WTC11 (cell line): ENCODE measurements around the gene IL1RAP. TPM values are rescaled to one million over a fixed set of nuclear protein-coding genes. Genes with fewer than 3 reads are reported as not detected.

Experiments used
- ATAC-seq: fragments of 200-7000 bp; cut with Tn5 transposase; 2 replicates; pipeline ENCODE4 v1.10.0; 2021; ENCODE audit warnings: mild to moderate bottlenecking, moderate library complexity
- CTCF ChIA-PET: fragments of 300-600 bp; sonication (Branson Sonifier 250); formaldehyde crosslinking; loops from one replicate; lab custom pipeline; 2021; ENCODE audit warnings: antibody characterized with exemption; lab: Charles Lee
- POLR2A ChIA-PET: fragments of 350-600 bp; sonication (Branson Sonifier 250); formaldehyde crosslinking; loops from one replicate; lab custom pipeline; 2021; ENCODE audit warnings: antibody characterized with exemption; lab: Charles Lee
- DNase-seq: peaks from one replicate; pipeline ENCODE4 v3.0.0; 2021; ENCODE audit warnings: low spot score
- H3K27ac Mint-ChIP-seq: 2 replicates; pipeline ENCODE4 v1.8.0; 2021; ENCODE audit warnings: mixed read lengths
- H3K27me3 Mint-ChIP-seq: 2 replicates; pipeline ENCODE4 v1.8.0; 2021; ENCODE audit warnings: low read depth, mild to moderate bottlenecking, moderate library complexity, mixed read lengths
- H3K36me3 Mint-ChIP-seq: 2 replicates; pipeline ENCODE4 v1.8.0; 2021; ENCODE audit warnings: mixed read lengths
- H3K4me1 Mint-ChIP-seq: 2 replicates; pipeline ENCODE4 v1.8.0; 2022; ENCODE audit warnings: mixed read lengths
- H3K4me3 Mint-ChIP-seq: 2 replicates; pipeline ENCODE4 v1.8.0; 2021; ENCODE audit warnings: mild to moderate bottlenecking, moderate library complexity, mixed read lengths
- H3K9me3 Mint-ChIP-seq: 2 replicates; pipeline ENCODE4 v1.8.0; 2021; ENCODE audit warnings: mixed read lengths
- ATF6 ChIP-seq: sonication (generic); formaldehyde crosslinking; IDR thresholded peaks from 2 replicates; pipeline ENCODE4 v1.8.1; 2023; ENCODE audit warnings: mild to moderate bottlenecking, missing genetic modification reagents
- CREB1 ChIP-seq: sonication (generic); formaldehyde crosslinking; IDR thresholded peaks from 2 replicates; pipeline ENCODE4 v1.8.0; 2023; ENCODE audit warnings: mild to moderate bottlenecking, missing genetic modification reagents
- E2F1 ChIP-seq: sonication (generic); formaldehyde crosslinking; IDR thresholded peaks from 2 replicates; pipeline ENCODE4 v1.8.0; 2022; ENCODE audit warnings: mild to moderate bottlenecking, missing genetic modification reagents
- EMX1 ChIP-seq: fragments of 250-450 bp; sonication (Bioruptor Pico); IDR thresholded peaks from 2 replicates; pipeline ENCODE4 v1.8.0; 2021; ENCODE audit warnings: mild to moderate bottlenecking
- ERG ChIP-seq: fragments of 250-450 bp; sonication (Bioruptor Pico); IDR thresholded peaks from 2 replicates; pipeline ENCODE4 v1.8.0; 2021; ENCODE audit warnings: mild to moderate bottlenecking
- ETV6 ChIP-seq: sonication (generic); formaldehyde crosslinking; IDR thresholded peaks from 2 replicates; pipeline ENCODE4 v1.8.1; 2022; ENCODE audit warnings: mild to moderate bottlenecking, missing genetic modification reagents
- KAT7 ChIP-seq: sonication (generic); formaldehyde crosslinking; IDR thresholded peaks from 2 replicates; pipeline ENCODE4 v1.8.1; 2023; ENCODE audit warnings: missing genetic modification reagents, mild to moderate bottlenecking, borderline replicate concordance
- MYBL2 ChIP-seq: sonication (generic); formaldehyde crosslinking; IDR thresholded peaks from 2 replicates; pipeline ENCODE4 v1.8.1; 2023; ENCODE audit warnings: mild to moderate bottlenecking, moderate library complexity, missing genetic modification reagents
- PRDM15 ChIP-seq: sonication (generic); formaldehyde crosslinking; IDR thresholded peaks from 2 replicates; pipeline ENCODE4 v1.8.0; 2022; ENCODE audit warnings: missing genetic modification reagents
- PREB ChIP-seq: sonication (generic); formaldehyde crosslinking; IDR thresholded peaks from 2 replicates; pipeline ENCODE4 v1.8.1; 2022; ENCODE audit warnings: mild to moderate bottlenecking, missing genetic modification reagents, moderate library complexity, borderline replicate concordance
- RELA ChIP-seq: sonication (generic); formaldehyde crosslinking; IDR thresholded peaks from 2 replicates; pipeline ENCODE4 v1.8.1; 2022; ENCODE audit warnings: missing genetic modification reagents, mild to moderate bottlenecking, borderline replicate concordance
- SP1 ChIP-seq: sonication (generic); formaldehyde crosslinking; conservative IDR thresholded peaks from 2 replicates; pipeline ENCODE4 v1.8.1; 2022; ENCODE audit warnings: missing genetic modification reagents
- ZBTB21 ChIP-seq: sonication (generic); formaldehyde crosslinking; IDR thresholded peaks from 2 replicates; pipeline ENCODE4 v1.8.1; 2023; ENCODE audit warnings: mild to moderate bottlenecking, missing genetic modification reagents, borderline replicate concordance
- ZMAT4 ChIP-seq: fragments of 250-450 bp; sonication (Bioruptor Pico); IDR thresholded peaks from 2 replicates; pipeline ENCODE4 v1.9.0; 2021; ENCODE audit warnings: mild to moderate bottlenecking
- ZNF219 ChIP-seq: sonication (generic); formaldehyde crosslinking; IDR thresholded peaks from 2 replicates; pipeline ENCODE4 v1.8.0; 2023; ENCODE audit warnings: missing genetic modification reagents, mild to moderate bottlenecking, borderline replicate concordance
- ZNF396 ChIP-seq: fragments of 250-450 bp; sonication (Bioruptor Pico); IDR thresholded peaks from 2 replicates; pipeline ENCODE4 v1.8.0; 2021; ENCODE audit warnings: mild to moderate bottlenecking, moderate library complexity, borderline replicate concordance
- total RNA-seq: library from RNA; stranded (reverse); gene quantifications from 3 replicates; pipeline ENCODE4 v1.2.3, GENCODE V29; 2021

The IL1RAP gene
- total RNA-seq, 1 experiment from 2014 or later: 4.5 TPM

- no peak for TF ChIP-seq PRDM15 (CRISPR knock-in tag)
- TF ChIP-seq ZBTB21 (CRISPR knock-in tag): no peak
- no peak for TF ChIP-seq ZNF396 (CRISPR knock-in tag)
- TF ChIP-seq MYBL2 (CRISPR knock-in tag): no peak
- TF ChIP-seq EMX1 (CRISPR knock-in tag): no peak
- TF ChIP-seq E2F1 (CRISPR knock-in tag): no peak
- TF ChIP-seq ERG: no peak
- TF ChIP-seq CREB1 (CRISPR knock-in tag): no peak
- no peak for TF ChIP-seq ETV6 (CRISPR knock-in tag)
- TF ChIP-seq PREB (CRISPR knock-in tag): no peak
- no peak for TF ChIP-seq ZNF219 (CRISPR knock-in tag)
Measured at GRCh38 chr3:190505381-190506003, 8.4 kb upstream of the IL1RAP start (continued).

GRCh38 chr3:190506271-190506670, 7.6 kb upstream of the IL1RAP start:
- TF ChIP-seq ZMAT4 (CRISPR knock-in tag): no peak
- no peak for TF ChIP-seq KAT7
- no peak for TF ChIP-seq SP1 (CRISPR knock-in tag)
- TF ChIP-seq RELA (CRISPR knock-in tag): no peak
- no peak for TF ChIP-seq ATF6 (CRISPR knock-in tag)
- DNase-seq (no peak), ATAC-seq (no peak)
- H3K27me3 Mint-ChIP-seq: no peaks in the 10 kb centered on the region
- POLR2A ChIA-PET: no interaction called here
- H3K4me3 Mint-ChIP-seq: no peak overlapping the region
- peaks cover 14% of the 10 kb centered on the region for H3K4me1 Mint-ChIP-seq
- no peaks in the 10 kb centered on the region for H3K9me3 Mint-ChIP-seq
- CTCF ChIA-PET: no interaction called here
- no peak overlapping the region for H3K27ac Mint-ChIP-seq
- H3K36me3 Mint-ChIP-seq: no peaks in the 10 kb centered on the region
